Keratinocyte (primary cell): ENCODE results near the gene FAM50B. TPM values are rescaled to one million over a fixed set of nuclear protein-coding genes. Genes with fewer than 3 reads are reported as not detected.

ENCODE experiments used
- DNase-seq: peaks from one replicate; pipeline ENCODE4 v3.0.0-alpha.2; 2011; ENCODE audit warnings: low read depth, missing footprints, low spot score
- FAIRE-seq: peaks from 2 replicates; lab custom pipeline; 2011; peaks lifted over from hg19 to GRCh38; lab: Jason Lieb, UNC
- H2AFZ ChIP-seq: 2 replicates; pipeline ENCODE4 v1.6.0; 2012; ENCODE audit warnings: low read length, control low read depth, inconsistent platforms; ENCODE audit not compliant: control insufficient read depth
- H3K27ac ChIP-seq: 2 replicates; pipeline ENCODE4 v1.5.1; 2011; ENCODE audit warnings: low read length; ENCODE audit not compliant: control insufficient read depth, insufficient read depth
- H3K27me3 ChIP-seq: 3 replicates; pipeline ENCODE4 v1.6.0; 2011; ENCODE audit warnings: low read length; ENCODE audit not compliant: control insufficient read depth, insufficient read depth; ENCODE audit errors: extremely low read depth
- H3K36me3 ChIP-seq, 2 experiments: 2 replicates in 1 of 2; 3 replicates in 1 of 2; pipeline ENCODE4 v1.5.1; 2011; ENCODE audit warnings: low read length in 2 of 2, mild to moderate bottlenecking in 1 of 2; ENCODE audit not compliant: control insufficient read depth in 2 of 2, insufficient read depth in 2 of 2; ENCODE audit errors: extremely low read depth in 1 of 2
- H3K4me1 ChIP-seq: 3 replicates; pipeline ENCODE4 v1.5.1; 2011; ENCODE audit warnings: low read length; ENCODE audit not compliant: control insufficient read depth, insufficient read depth; ENCODE audit errors: extremely low read depth
- H3K4me2 ChIP-seq: 3 replicates; pipeline ENCODE4 v1.6.0; 2011; ENCODE audit warnings: low read depth, low read length; ENCODE audit not compliant: control insufficient read depth, insufficient read depth; ENCODE audit errors: extremely low read depth
- H3K4me3 ChIP-seq, 3 experiments: fragments of 200-600 bp in 1 of 3; sonication (generic) in 1 of 3; 2 replicates in 2 of 3; 3 replicates in 1 of 3; pipeline ENCODE4 v1.5.1; 2011 to 2016; ENCODE audit warnings: low read length in 3 of 3, mild to moderate bottlenecking in 3 of 3, control low read depth in 2 of 3, inconsistent platforms in 1 of 3, low read depth in 1 of 3, mixed read lengths in 1 of 3, mixed run types in 1 of 3, moderate library complexity in 1 of 3; ENCODE audit not compliant: control insufficient read depth in 2 of 3, insufficient read depth in 2 of 3; ENCODE audit errors: extremely low read depth in 1 of 3
- H3K79me2 ChIP-seq: 2 replicates; pipeline ENCODE4 v1.6.0; 2012; ENCODE audit warnings: low read length; ENCODE audit not compliant: control insufficient read depth, insufficient read depth
- H3K9ac ChIP-seq: 3 replicates; pipeline ENCODE4 v1.6.0; 2011; ENCODE audit warnings: low read length; ENCODE audit not compliant: control insufficient read depth, insufficient read depth; ENCODE audit errors: extremely low read depth
- H3K9me1 ChIP-seq: 3 replicates; pipeline ENCODE4 v1.6.0; 2011; ENCODE audit warnings: low read length; ENCODE audit not compliant: control insufficient read depth, insufficient read depth; ENCODE audit errors: extremely low read depth
- H3K9me3 ChIP-seq: 2 replicates; pipeline ENCODE4 v1.5.1; 2012; ENCODE audit warnings: low read depth, low read length; ENCODE audit not compliant: control insufficient read depth
- H4K20me1 ChIP-seq: 3 replicates; pipeline ENCODE4 v1.6.0; 2011; ENCODE audit warnings: low read length; ENCODE audit not compliant: control insufficient read depth, insufficient read depth; ENCODE audit errors: extremely low read depth
- CTCF ChIP-seq, 3 experiments: IDR thresholded peaks in 1 of 3; conservative IDR thresholded peaks in 1 of 3; optimal IDR thresholded peaks in 1 of 3; 2 replicates in 2 of 3; 3 replicates in 1 of 3; pipeline versions ENCODE3 to v1.5.1; 2011; ENCODE audit warnings: low read length in 3 of 3, mild to moderate bottlenecking in 3 of 3, moderate library complexity in 2 of 3, control low read depth in 1 of 3, inconsistent platforms in 1 of 3; ENCODE audit not compliant: insufficient read depth in 2 of 3; ENCODE audit errors: extremely low read depth in 1 of 3
- EZH2 ChIP-seq: IDR thresholded peaks from one replicate; pipeline ENCODE4 v1.6.1; 2012; ENCODE audit warnings: inconsistent platforms, mild to moderate bottlenecking, low read length, moderate library complexity
- dilution Hi-C: fragments of 300-500 bp; cut with MboI; formaldehyde crosslinking; loops from one replicate; pipeline ENCODE4 v1.7.0; 2020; ENCODE audit warnings: low sequenced_read_pairs; ENCODE audit not compliant: extremely low pct_ligation_motif_present
- polyA plus RNA-seq, 5 experiments: library from polyadenylated mRNA; depleted of rRNA in 3 of 5; stranded (reverse) in 3 of 5; stranded (forward) in 1 of 5; unstranded in 1 of 5; fragments of >200 nt; gene quantifications; 1 replicate in 1 of 5; 2 replicates in 3 of 5; 3 replicates in 1 of 5; pipeline versions ENCODE4 v1.2.1 to v1.2.3, GENCODE V29; 2011 to 2012; ENCODE audit warnings: missing spikeins in 2 of 5, low read depth in 1 of 5, low replicate concordance in 1 of 5

FAM50B gene
- polyA plus RNA-seq, 1 donor (not counting 4 experiments of a cell fraction or from before 2014, with no cell fraction given), result 4.0 TPM

- H3K4me2 ChIP-seq, result no peak overlapping the region
- no peak overlapping the region for H2AFZ ChIP-seq
- DNase-seq (no peak), FAIRE-seq (no peak)
- no peaks in the 10 kb centered on the region for H3K79me2 ChIP-seq
- no peak for TF ChIP-seq CTCF (optimal IDR thresholded peaks at IDR 0.05 in 1 of 3, IDR thresholded peaks at IDR 0.05 in 1 of 3, conservative IDR thresholded peaks at IDR 0.05 in 1 of 3; ENCODE audit: extremely low read depth in 1 of 3, insufficient read depth in 2 of 3, low read length in 3 of 3)
- TF ChIP-seq EZH2, result no peak
- H3K4me3 ChIP-seq, result no peak overlapping the region
- H3K9ac ChIP-seq, result no peak overlapping the region
- no peaks in the 10 kb centered on the region for H3K9me3 ChIP-seq
- no peaks in the 10 kb centered on the region for H3K36me3 ChIP-seq
- H3K27ac ChIP-seq, result no peak overlapping the region
- no peaks in the 10 kb centered on the region for H3K4me1 ChIP-seq
- no peaks in the 10 kb centered on the region for H3K9me1 ChIP-seq
- H3K27me3 ChIP-seq, result no peaks in the 10 kb centered on the region
- dilution Hi-C loops, result no loop called here
- no peaks in the 10 kb centered on the region for H4K20me1 ChIP-seq
Measured at GRCh38 chr6:3855866-3856265, 6.7 kb downstream of the FAM50B start.

- Histone ChIP-seq H3K9ac (no peak overlapping the region), H4K20me1 (no peaks in the 10 kb centered on the region), H3K36me3 (no peaks in the 10 kb centered on the region), H3K9me1 (no peaks in the 10 kb centered on the region), H3K27ac (no peak overlapping the region), H3K4me2 (no peak overlapping the region), H3K4me1 (peaks cover 5% of the 10 kb centered on the region), H3K79me2 (no peaks in the 10 kb centered on the region), H2AFZ (no peak overlapping the region), H3K4me3 (no peak overlapping the region), H3K27me3 (no peaks in the 10 kb centered on the region), H3K9me3 (no peaks in the 10 kb centered on the region)
- FAIRE-seq (no peak), DNase-seq (no peak)
- dilution Hi-C loops, result no loop called here
- TF ChIP-seq EZH2, result no peak
- no peak for TF ChIP-seq CTCF (optimal IDR thresholded peaks at IDR 0.05 in 1 of 3, IDR thresholded peaks at IDR 0.05 in 1 of 3, conservative IDR thresholded peaks at IDR 0.05 in 1 of 3; ENCODE audit: extremely low read depth in 1 of 3, insufficient read depth in 2 of 3, low read length in 3 of 3)
Measured at GRCh38 chr6:3856576-3856975, 7.4 kb downstream of the FAM50B start.
